HG03575 (cell line): ENCODE data around the gene SUN5.
"Not testable (repeated sequence)": the region's sequence is repeated elsewhere in the genome, so short reads cannot be mapped to it uniquely, and the experiment has no call there.

Experiments
- ATAC-seq: cut with Tn5 transposase; IDR thresholded peaks from one replicate; pipeline ENCODE4 v1.9.1; 2021; ENCODE audit not compliant: unreplicated experiment, insufficient number of reproducible peaks, low FRiP score; ENCODE audit errors: extremely low read depth

Gene SUN5

GRCh38 chr20:32970115-32970972 is 33.9 kb downstream of the SUN5 start:
- ATAC-seq, result no peak

- ATAC-seq, result no peak
Observed at GRCh38 chr20:32969356-32970114, 34.7 kb downstream of the SUN5 start.

- ATAC-seq, result no peak
Observed at GRCh38 chr20:32968478-32969241, 35.6 kb downstream of the SUN5 start.

GRCh38 chr20:32967961-32968457 is 36.2 kb downstream of the SUN5 start:
- no peak for ATAC-seq

GRCh38 chr20:32966881-32967781 is 37.1 kb downstream of the SUN5 start:
- no peak for ATAC-seq

GRCh38 chr20:32966382-32966781 is 37.9 kb downstream of the SUN5 start:
- ATAC-seq, result no peak

- ATAC-seq, result no peak
Observed at GRCh38 chr20:32965581-32966373, 38.5 kb downstream of the SUN5 start.

- no peak for ATAC-seq
Observed at GRCh38 chr20:32965115-32965514, 39.1 kb downstream of the SUN5 start.

- ATAC-seq, result no peak
Observed at GRCh38 chr20:32964575-32964974, 39.7 kb downstream of the SUN5 start.

GRCh38 chr20:32963176-32963575 is 41.1 kb downstream of the SUN5 start:
- ATAC-seq, result no peak

- ATAC-seq, result not testable (repeated sequence)
Observed at GRCh38 chr20:32962646-32963045, 41.6 kb downstream of the SUN5 start.

GRCh38 chr20:32962053-32962452 is 42.2 kb downstream of the SUN5 start:
- no peak for ATAC-seq

GRCh38 chr20:32960849-32961731 is 43.1 kb downstream of the SUN5 start:
- ATAC-seq, result no peak

GRCh38 chr20:32960222-32960518 is 44.1 kb downstream of the SUN5 start:
- no peak for ATAC-seq

GRCh38 chr20:32959351-32960221 is 44.6 kb downstream of the SUN5 start:
- no peak for ATAC-seq

GRCh38 chr20:32958574-32958973 is 45.7 kb downstream of the SUN5 start:
- ATAC-seq, result no peak
